H1 (cell line): ENCODE measurements around the gene UBAC1. TPM values are rescaled to one million over a fixed set of nuclear protein-coding genes. Genes with fewer than 3 reads are reported as not detected.
A peak's percentile ranks its signal among the peaks of the same experiment; 100 is the strongest.

Source experiments
- CTCF ChIA-PET: fragments of 300-600 bp; sonication (Branson Sonifier 250); formaldehyde crosslinking; loops from one replicate; lab custom pipeline; 2021; ENCODE audit not compliant: partially characterized antibody; lab: Charles Lee
- POLR2A ChIA-PET: fragments of 300-600 bp; sonication (Branson Sonifier 250); formaldehyde crosslinking; loops from one replicate; lab custom pipeline; 2021; ENCODE audit warnings: inconsistent platforms; ENCODE audit not compliant: partially characterized antibody; lab: Charles Lee
- DNase-seq, 2 experiments: peaks; one replicate each; pipeline versions ENCODE4 v3.0.0 to v3.0.0-alpha.2; 2010 to 2022; ENCODE audit warnings: low spot score in 2 of 2, low read depth in 1 of 2, mixed read lengths in 1 of 2
- FAIRE-seq: peaks from 2 replicates; lab custom pipeline; 2011; peaks lifted over from hg19 to GRCh38; lab: Jason Lieb, UNC
- H2AFZ ChIP-seq: 2 replicates; pipeline ENCODE4 v1.8.1; 2012; ENCODE audit warnings: low read length, inconsistent platforms
- H2AK5ac ChIP-seq: 2 replicates; pipeline ENCODE4 v1.6.1; 2013; ENCODE audit warnings: low read depth, low read length
- H2BK120ac ChIP-seq: replicated peaks from 2 replicates; pipeline ENCODE3; 2013; ENCODE audit warnings: low read depth, low read length, inconsistent platforms
- H2BK12ac ChIP-seq: 2 replicates; pipeline ENCODE4 v1.6.1; 2013; ENCODE audit warnings: low read depth, low read length
- H2BK15ac ChIP-seq: 2 replicates; pipeline ENCODE4 v1.6.1; 2013; ENCODE audit warnings: low read length
- H2BK20ac ChIP-seq: 2 replicates; pipeline ENCODE4 v1.6.1; 2013; ENCODE audit warnings: low read length
- H2BK5ac ChIP-seq: 2 replicates; pipeline ENCODE4 v1.6.1; 2013; ENCODE audit warnings: low read depth, low read length
- H3K14ac ChIP-seq: 2 replicates; pipeline ENCODE4 v1.6.1; 2013; ENCODE audit warnings: inconsistent platforms; ENCODE audit not compliant: insufficient read length
- H3K18ac ChIP-seq: 2 replicates; pipeline ENCODE4 v1.6.1; 2013; ENCODE audit warnings: low read length; ENCODE audit errors: extremely low read depth
- H3K23ac ChIP-seq: 2 replicates; pipeline ENCODE4 v1.6.1; 2013; ENCODE audit warnings: inconsistent platforms; ENCODE audit not compliant: insufficient read length
- H3K23me2 ChIP-seq: 2 replicates; pipeline ENCODE4 v1.6.1; 2013; ENCODE audit warnings: low read depth, low read length
- H3K27ac ChIP-seq: 2 replicates; pipeline ENCODE4 v1.6.1; 2011; ENCODE audit warnings: low read depth, low read length, inconsistent platforms
- H3K27me3 ChIP-seq, 4 experiments: replicated peaks in 1 of 4; 1 replicate in 1 of 4; 2 replicates in 3 of 4; pipeline versions ENCODE4 v1.6.1 to v1.8.1; 2011 to 2013; ENCODE audit warnings: low read length in 3 of 4, mild to moderate bottlenecking in 3 of 4, inconsistent platforms in 2 of 4, mixed read lengths in 2 of 4, moderate library complexity in 1 of 4; ENCODE audit not compliant: control insufficient read depth in 3 of 4, insufficient read depth in 3 of 4; ENCODE audit errors: extremely low read depth in 1 of 4
- H3K36me3 ChIP-seq, 4 experiments: 2 replicates each; pipeline versions ENCODE4 v1.6.1 to v1.8.1; 2011 to 2013; ENCODE audit warnings: mild to moderate bottlenecking in 4 of 4, low read length in 3 of 4, moderate library complexity in 2 of 4, control low read depth in 1 of 4, inconsistent platforms in 1 of 4; ENCODE audit not compliant: insufficient read depth in 4 of 4, control insufficient read depth in 2 of 4
- H3K4ac ChIP-seq: replicated peaks from 2 replicates; pipeline ENCODE3; 2013; ENCODE audit warnings: low read length, low read depth, mixed read lengths, inconsistent platforms; ENCODE audit not compliant: insufficient read length
- H3K4me1 ChIP-seq, 4 experiments: replicated peaks in 1 of 4; 1 replicate in 1 of 4; 2 replicates in 3 of 4; pipeline versions ENCODE4 v1.6.1 to v1.8.1; 2011 to 2013; ENCODE audit warnings: low read length in 3 of 4, inconsistent platforms in 2 of 4, mixed read lengths in 1 of 4; ENCODE audit not compliant: insufficient read depth in 4 of 4, control insufficient read depth in 3 of 4
- H3K4me2 ChIP-seq, 2 experiments: 2 replicates each; pipeline versions ENCODE4 v1.6.1 to v1.8.1; 2011 to 2013; ENCODE audit warnings: low read depth in 2 of 2, low read length in 2 of 2, control low read depth in 1 of 2, inconsistent platforms in 1 of 2, mild to moderate bottlenecking in 1 of 2; ENCODE audit not compliant: insufficient read depth in 1 of 2
- H3K4me3 ChIP-seq, 4 experiments: fragments of 200-600, 300-600 bp in 1 of 4; sonication (generic), shearing (Covaris generic), sonication (Bioruptor Twin) in 1 of 4; 2 replicates each; pipeline versions ENCODE4 v1.5.1 to v1.8.1; 2011 to 2016; ENCODE audit warnings: low read length in 4 of 4, low read depth in 3 of 4, control low read depth in 2 of 4, inconsistent platforms in 2 of 4, mild to moderate bottlenecking in 2 of 4, mixed read lengths in 1 of 4, moderate library complexity in 1 of 4; ENCODE audit not compliant: insufficient read depth in 2 of 4; ENCODE audit errors: extremely low read depth in 1 of 4
- H3K56ac ChIP-seq: replicated peaks from 2 replicates; pipeline ENCODE3; 2013; ENCODE audit warnings: low read depth, mild to moderate bottlenecking, mixed read lengths, low read length, inconsistent platforms; ENCODE audit not compliant: insufficient read length
- H3K79me1 ChIP-seq: 2 replicates; pipeline ENCODE4 v1.6.1; 2013; ENCODE audit warnings: low read depth, low read length, control low read depth
- H3K79me2 ChIP-seq, 2 experiments: 2 replicates each; pipeline versions ENCODE4 v1.6.1 to v1.8.1; 2012 to 2013; ENCODE audit warnings: low read length in 2 of 2, mild to moderate bottlenecking in 2 of 2, inconsistent platforms in 1 of 2; ENCODE audit not compliant: insufficient read depth in 2 of 2, control insufficient read depth in 1 of 2
- H3K9ac ChIP-seq, 4 experiments: replicated peaks in 1 of 4; 1 replicate in 1 of 4; 2 replicates in 3 of 4; pipeline versions ENCODE4 v1.6.1 to v1.8.1; 2011 to 2013; ENCODE audit warnings: low read depth in 3 of 4, low read length in 3 of 4, control low read depth in 2 of 4, mild to moderate bottlenecking in 2 of 4, moderate library complexity in 2 of 4, inconsistent platforms in 1 of 4; ENCODE audit errors: extremely low read depth in 1 of 4
- H3K9me3 ChIP-seq, 2 experiments: 2 replicates each; pipeline versions ENCODE4 v1.6.1 to v1.8.1; 2012 to 2013; ENCODE audit warnings: mild to moderate bottlenecking in 2 of 2, moderate library complexity in 2 of 2, control low read depth in 1 of 2, inconsistent platforms in 1 of 2, low read depth in 1 of 2, low read length in 1 of 2, mixed read lengths in 1 of 2; ENCODE audit not compliant: insufficient read depth in 2 of 2
- H4K20me1 ChIP-seq, 2 experiments: replicated peaks in 1 of 2; 2 replicates each; pipeline versions ENCODE3 to v1.8.1; 2011 to 2013; ENCODE audit warnings: inconsistent platforms in 2 of 2, low read length in 2 of 2, mild to moderate bottlenecking in 1 of 2; ENCODE audit not compliant: insufficient read depth in 2 of 2, control insufficient read depth in 1 of 2
- H4K5ac ChIP-seq: 2 replicates; pipeline ENCODE4 v1.6.1; 2013; ENCODE audit warnings: low read length, low read depth, mixed read lengths, inconsistent platforms; ENCODE audit not compliant: insufficient read length
- H4K8ac ChIP-seq: 2 replicates; pipeline ENCODE4 v1.8.0; 2013; ENCODE audit warnings: mild to moderate bottlenecking, moderate library complexity, low read length, inconsistent platforms; ENCODE audit not compliant: insufficient read depth; ENCODE audit errors: extremely low read depth
- H4K91ac ChIP-seq: replicated peaks from 2 replicates; pipeline ENCODE3; 2013; ENCODE audit warnings: low read length, mixed read lengths, inconsistent platforms; ENCODE audit not compliant: insufficient read length
- BACH1 ChIP-seq: IDR thresholded peaks from 2 replicates; pipeline ENCODE4 v1.6.1; 2012; ENCODE audit warnings: low read length, improper control_type of control experiment
- CHD1 ChIP-seq: IDR thresholded peaks from 2 replicates; pipeline ENCODE4 v1.6.1; 2012; ENCODE audit warnings: low read depth, low read length, improper control_type of control experiment
- HDAC6 ChIP-seq: IDR thresholded peaks from one replicate; pipeline ENCODE4 v1.7.1; 2012; ENCODE audit warnings: low read depth, mild to moderate bottlenecking, inconsistent platforms, low read length, moderate library complexity
- KDM5A ChIP-seq: fragments of 200-600 bp; IDR thresholded peaks from 2 replicates; pipeline ENCODE4 v1.7.1; 2012; ENCODE audit warnings: mild to moderate bottlenecking, low read length, inconsistent platforms, mixed read lengths
- PHF8 ChIP-seq: fragments of 200-600 bp; sonication (generic); conservative IDR thresholded peaks from 2 replicates; pipeline ENCODE4 v1.7.1; 2012; ENCODE audit warnings: low read depth, mild to moderate bottlenecking, inconsistent platforms, low read length, moderate library complexity
- POLR2A ChIP-seq, 2 experiments: IDR thresholded peaks; 1 replicate in 1 of 2; 2 replicates in 1 of 2; pipeline ENCODE4 v1.6.1; 2011; ENCODE audit warnings: low read depth in 2 of 2, low read length in 2 of 2, mild to moderate bottlenecking in 2 of 2; ENCODE audit errors: control extremely low read depth in 1 of 2
- SIN3A ChIP-seq, 2 experiments: IDR thresholded peaks in 1 of 2; conservative IDR thresholded peaks in 1 of 2; 2 replicates each; pipeline ENCODE4 v1.6.1; 2011 to 2012; ENCODE audit warnings: low read length in 2 of 2, improper control_type of control experiment in 1 of 2, low read depth in 1 of 2, mild to moderate bottlenecking in 1 of 2
- WGBS, 2 experiments: shearing (Covaris generic) in 1 of 2; methylation state at CpG; one replicate each; pipeline versions ENCODE4 v1.1.6 to v1.1.7; 2013 to 2015; ENCODE audit warnings: low lambda C conversion rate in 2 of 2, mixed read lengths in 2 of 2, inconsistent platforms in 1 of 2, low coverage in 1 of 2, missing lambda C conversion rate in 1 of 2; ENCODE audit not compliant: insufficient replicate concordance in 2 of 2, insufficient coverage in 1 of 2, insufficient read length in 1 of 2; ENCODE audit errors: extremely low coverage in 1 of 2, missing lambda C conversion rate in 1 of 2; 5-methylcytosine and 5-hydroxymethylcytosine counted together
- polyA plus RNA-seq, 7 experiments: library from polyadenylated mRNA; depleted of rRNA in 3 of 7; stranded (reverse) in 5 of 7; unstranded in 2 of 7; fragments of >200 nt in 5 of 7; fragments of 200-250 nt in 2 of 7; gene quantifications; 1 replicate in 5 of 7; 2 replicates in 1 of 7; 4 replicates in 1 of 7; pipeline versions ENCODE4 v1.2.1 to v1.2.3, GENCODE V29; 2011 to 2013; ENCODE audit warnings: missing spikeins in 2 of 7, mixed read lengths in 2 of 7
- total RNA-seq: library from RNA; stranded (reverse); fragmentation: NEBNext Ultra II Directional; extraction: Animal tissue kit (Norgen Biotek cat#: 25700); gene quantifications from 2 replicates; pipeline ENCODE4 v1.2.1, GENCODE V29; 2021

The UBAC1 gene
- total and polyA plus RNA-seq, 2 of the 8 experiments (the other 6 are each of a cell fraction or from before 2014, with no cell fraction given), result 59.3 to 85.2 TPM

DNA sequence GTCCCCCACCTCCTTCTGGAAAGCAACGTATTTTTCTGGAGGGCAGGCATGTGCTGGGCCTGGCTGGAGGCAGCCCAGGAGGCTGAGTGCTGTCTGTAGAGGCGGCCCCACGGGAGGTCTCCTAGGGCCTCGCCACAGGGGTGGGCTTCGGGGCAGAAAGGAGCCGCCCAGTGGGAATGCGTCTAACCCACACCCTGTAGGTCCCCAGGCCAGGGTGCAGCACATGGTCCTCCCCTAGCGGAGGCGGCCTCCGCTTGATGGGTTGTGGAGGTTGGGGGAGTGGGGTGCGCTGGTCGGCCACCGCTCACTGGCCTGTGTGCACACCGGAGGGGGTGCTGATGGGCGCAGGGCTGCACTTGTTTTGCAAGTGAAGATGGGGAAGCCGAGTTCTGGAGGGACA is 48.3 kb upstream of the UBAC1 start:
- H3K79me1 ChIP-seq, result peaks cover 3% of the 10 kb centered on the region; the same call in 1 of the 2 replicates
- peak overlapping the region; percentile 81; the same call in 1 of the 2 replicates for H2BK5ac ChIP-seq
- H2BK15ac ChIP-seq, result no peak overlapping the region
- H2AK5ac ChIP-seq, result no peak overlapping the region
- H3K36me3 ChIP-seq, result no peaks in the 10 kb centered on the region; a peak in 1 of 8 replicates
- no peaks in the 10 kb centered on the region for H3K23me2 ChIP-seq
- H3K4me3 ChIP-seq, result no peak overlapping the region
- no peaks in the 10 kb centered on the region for H3K79me2 ChIP-seq
- H2BK20ac ChIP-seq, result no peak overlapping the region; the same call in 1 of the 2 replicates
- no peaks in the 10 kb centered on the region for H3K9me3 ChIP-seq
- H3K4ac ChIP-seq, result no peak overlapping the region
- no peak overlapping the region for H4K5ac ChIP-seq
- no peak overlapping the region for H2BK120ac ChIP-seq
- TF ChIP-seq SIN3A (conservative IDR thresholded peaks at IDR 0.05 in 1 of 2, IDR thresholded peaks at IDR 0.05 in 1 of 2; ENCODE audit: low read depth in 1 of 2, low read length in 2 of 2) (no peak), HDAC6 (no peak), POLR2A (IDR thresholded peaks at IDR 0.05; ENCODE audit: control extremely low read depth in 1 of 2, low read depth in 2 of 2, low read length in 2 of 2) (no peak), KDM5A (no peak), BACH1 (no peak), PHF8 (no peak), CHD1 (no peak)
- H4K8ac ChIP-seq, result no peak overlapping the region; the same call in 1 of the 2 replicates
- H3K27ac ChIP-seq, result no peak overlapping the region
- H3K56ac ChIP-seq, result peak overlapping the region; percentile 14
- ChIA-PET POLR2A (no interaction called here), CTCF (no interaction called here)
- H3K14ac ChIP-seq, result no peak overlapping the region
- H2AFZ ChIP-seq, result no peak overlapping the region
- no peak overlapping the region for H3K4me2 ChIP-seq
- WGBS, 2 experiments, result 90% methylated on average over 15 of the region's 16 CpGs; no CpG with 5 or more reads in 1 of the 2 experiments
- H3K27me3 ChIP-seq, result no peaks in the 10 kb centered on the region
- H3K4me1 ChIP-seq, result peaks cover 0 to 58% (median 41%) of the 10 kb centered on the region in 4 experiments; a peak in 6 of 7 replicates
- no peak overlapping the region for H3K23ac ChIP-seq
- FAIRE-seq (no peak), DNase-seq (no peak)
- H3K9ac ChIP-seq, result no peak overlapping the region
- peaks cover 0 to 5% of the 10 kb centered on the region in 2 experiments for H4K20me1 ChIP-seq
- no peak overlapping the region for H4K91ac ChIP-seq
- no peak overlapping the region; the same call in 1 of the 2 replicates for H3K18ac ChIP-seq
- H2BK12ac ChIP-seq, result 0 out of 2 replicates have a peak overlapping the region, but pooled peaks have one; percentile 2
